K562 (cell line): ENCODE data around the gene RBBP4. TPM values are rescaled to one million over a fixed set of nuclear protein-coding genes. Genes with fewer than 3 reads are reported as not detected.
A peak's percentile ranks its signal among the peaks of the same experiment; 100 is the strongest.

Experiments used
- ARID3B ChIP-seq: fragments of 250-450 bp; sonication (Bioruptor Pico); IDR thresholded peaks from 2 replicates; pipeline ENCODE4 v1.4.0; 2020; ENCODE audit warnings: borderline replicate concordance
- BCL6 ChIP-seq: fragments of 250-450 bp; sonication (Bioruptor Pico); IDR thresholded peaks from 2 replicates; pipeline ENCODE4 v1.4.0; 2020
- BCOR ChIP-seq: fragments of 450-650 bp; IDR thresholded peaks from 2 replicates; pipeline ENCODE4 v1.6.1; 2016
- DEAF1 ChIP-seq: fragments of 450-650 bp; formaldehyde crosslinking; IDR thresholded peaks from 2 replicates; pipeline ENCODE4 v1.4.0; 2020; ENCODE audit warnings: mild to moderate bottlenecking, moderate library complexity
- KAT2B ChIP-seq: IDR thresholded peaks from one replicate; pipeline ENCODE4 v1.6.1; 2012; ENCODE audit warnings: low read depth, mild to moderate bottlenecking, control low read depth, inconsistent platforms, low read length, moderate library complexity
- KDM5B ChIP-seq: fragments of 200-600 bp; sonication (generic); IDR thresholded peaks from 2 replicates; pipeline ENCODE4 v1.6.1; 2012; ENCODE audit warnings: low read depth, mild to moderate bottlenecking, moderate library complexity, low read length, control low read depth, inconsistent platforms; ENCODE audit not compliant: insufficient replicate concordance
- MTF1 ChIP-seq: fragments of 250-450 bp; sonication (Bioruptor Pico); IDR thresholded peaks from 2 replicates; pipeline ENCODE4 v1.9.0; 2021; ENCODE audit warnings: moderate library complexity, mild to moderate bottlenecking, inconsistent platforms, borderline replicate concordance
- NR0B1 ChIP-seq: fragments of 450-650 bp; IDR thresholded peaks from one replicate; pipeline ENCODE4 v1.6.1; 2018; ENCODE audit warnings: mild to moderate bottlenecking, moderate library complexity; ENCODE audit not compliant: partially characterized antibody
- NR1H2 ChIP-seq: sonication (generic); formaldehyde crosslinking; IDR thresholded peaks from 2 replicates; pipeline ENCODE4 v1.4.0; 2020; ENCODE audit warnings: mild to moderate bottlenecking, missing genetic modification reagents
- NR4A1 ChIP-seq, 2 experiments: fragments of 250-450 bp in 1 of 2; fragments of 450-650 bp in 1 of 2; sonication (Bioruptor Pico) in 1 of 2; IDR thresholded peaks; 2 replicates each; pipeline versions ENCODE4 v1.4.0 to v1.6.1; 2016 to 2020; ENCODE audit warnings: mild to moderate bottlenecking in 2 of 2, missing compliant biosample characterization in 1 of 2, missing genetic modification characterization in 1 of 2, moderate library complexity in 1 of 2
- PHF8 ChIP-seq: fragments of 200-600 bp; sonication (generic); IDR thresholded peaks from 2 replicates; pipeline ENCODE4 v1.6.1; 2012; ENCODE audit warnings: mixed run types, mild to moderate bottlenecking, inconsistent platforms, low read length, moderate library complexity, borderline replicate concordance
- RREB1 ChIP-seq: fragments of 250-450 bp; sonication (Bioruptor Pico); IDR thresholded peaks from 2 replicates; pipeline ENCODE4 v1.4.0; 2020
- STAG1 ChIP-seq: sonication (generic); formaldehyde crosslinking; IDR thresholded peaks from 2 replicates; pipeline ENCODE4 v1.5.0; 2020; ENCODE audit warnings: missing genetic modification reagents, borderline replicate concordance
- ZFPM2 ChIP-seq: fragments of 250-450 bp; sonication (Bioruptor Pico); IDR thresholded peaks from 2 replicates; pipeline ENCODE4 v1.5.1; 2022; ENCODE audit warnings: mild to moderate bottlenecking
- ZNF140 ChIP-seq: fragments of 250-450 bp; sonication (Bioruptor Pico); IDR thresholded peaks from 2 replicates; pipeline ENCODE4 v1.8.0; 2021; ENCODE audit warnings: moderate library complexity, mild to moderate bottlenecking, inconsistent platforms
- ZNF239 ChIP-seq: fragments of 250-450 bp; sonication (Bioruptor Pico); IDR thresholded peaks from 2 replicates; pipeline ENCODE4 v1.4.0; 2020; ENCODE audit warnings: mild to moderate bottlenecking
- polyA plus RNA-seq, 8 experiments: library from polyadenylated mRNA; depleted of rRNA in 4 of 8; stranded (reverse) in 5 of 8; unstranded in 3 of 8; fragments of >200 nt; fragmentation: Nextera tagmentation in 2 of 8; fragmentation: Illumina TruSeq in 1 of 8; extraction: Ambion mirVana in 2 of 8; extraction: Trizol in 1 of 8; gene quantifications; 2 replicates each; pipeline versions ENCODE4 v1.2.1 to v1.2.3, GENCODE V29; 2011 to 2014; ENCODE audit warnings: inconsistent platforms in 1 of 8, missing spikeins in 1 of 8
- total RNA-seq, 7 experiments: library from RNA; depleted of rRNA in 6 of 7; stranded (reverse); fragments of >200 nt in 6 of 7; fragmentation: Illumina TruSeq in 2 of 7; extraction: Trizol in 2 of 7; gene quantifications; 2 replicates each; pipeline versions ENCODE4 v1.2.1 to v1.2.3, GENCODE V29; 2011 to 2021; ENCODE audit warnings: low replicate concordance in 1 of 7

The RBBP4 gene
- total and polyA plus RNA-seq, 9 of the 15 experiments (the other 6 are each of a cell fraction or from before 2014, with no cell fraction given) = 185 to 409 (median 259) TPM

GRCh38 chr1:32651461-32652073 lies 559 bp downstream of the RBBP4 start (continued):
- TF ChIP-seq ZNF140 (0 out of 2 replicates have a peak, but pooled peaks have one; percentile 16), MTF1 (CRISPR knock-in tag) (0 out of 2 replicates have a peak, but pooled peaks have one; percentile 43), BCOR (no peak), NR4A1 (CRISPR knock-in tag; IDR thresholded peaks at IDR 0.05) (peak; percentile 82; the same call in 1 of the 2 replicates), NR4A1 (tag; IDR thresholded peaks at IDR 0.05) (no peak), STAG1 (CRISPR knock-in tag) (no peak; the same call in 1 of the 2 replicates), DEAF1 (CRISPR knock-in tag) (peak; percentile 43; the same call in 1 of the 2 replicates), NR1H2 (CRISPR knock-in tag) (peak; percentile 97; the same call in 1 of the 2 replicates), ZFPM2 (no peak), KDM5B (peak; percentile 7), RREB1 (CRISPR knock-in tag) (peak; percentile 41; the same call in 1 of the 2 replicates), ZNF239 (CRISPR knock-in tag) (no peak), NR0B1 (no peak), ARID3B (CRISPR knock-in tag) (0 out of 2 replicates have a peak, but pooled peaks have one; percentile 44), PHF8 (peak; percentile 2; the same call in 1 of the 2 replicates), KAT2B (no peak), BCL6 (CRISPR knock-in tag) (0 out of 2 replicates have a peak, but pooled peaks have one; percentile 13)
